ENCODE results near the gene SLC29A1.
A peak's percentile ranks its signal among the peaks of the same experiment; 100 is the strongest.

Gene SLC29A1

DNA sequence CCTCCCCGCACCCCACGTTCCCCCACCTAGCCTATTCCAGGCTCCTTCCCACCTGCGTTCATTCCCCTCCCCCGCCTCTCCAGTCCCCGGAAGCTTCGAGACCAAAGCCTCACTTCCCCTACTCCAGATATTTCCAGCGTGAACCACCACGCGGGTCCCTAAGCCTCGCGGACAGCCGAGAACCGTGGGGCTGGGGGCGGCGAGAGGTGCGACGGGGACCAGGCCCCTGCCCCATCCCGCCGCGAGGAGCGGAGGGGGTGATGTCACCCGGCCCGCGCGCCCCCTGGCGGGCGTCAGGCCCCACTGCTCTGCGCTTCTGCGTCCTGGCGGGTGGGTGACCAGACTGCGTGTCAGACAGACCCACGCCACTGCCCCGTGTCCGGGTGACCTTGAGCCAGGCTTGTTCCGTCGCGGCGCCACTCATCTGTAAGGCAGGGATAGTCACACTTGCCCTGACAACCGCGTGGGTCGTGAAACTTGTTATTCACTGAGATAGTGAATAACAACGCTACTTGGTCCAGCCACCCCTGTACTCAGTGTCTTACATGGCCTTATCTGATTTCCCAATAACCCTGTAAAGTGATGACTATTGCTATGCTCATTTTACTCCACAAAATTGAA lies 14.5 kb downstream of the SLC29A1 start:
- DNase-seq: peak; percentile 49 to 80

DNA sequence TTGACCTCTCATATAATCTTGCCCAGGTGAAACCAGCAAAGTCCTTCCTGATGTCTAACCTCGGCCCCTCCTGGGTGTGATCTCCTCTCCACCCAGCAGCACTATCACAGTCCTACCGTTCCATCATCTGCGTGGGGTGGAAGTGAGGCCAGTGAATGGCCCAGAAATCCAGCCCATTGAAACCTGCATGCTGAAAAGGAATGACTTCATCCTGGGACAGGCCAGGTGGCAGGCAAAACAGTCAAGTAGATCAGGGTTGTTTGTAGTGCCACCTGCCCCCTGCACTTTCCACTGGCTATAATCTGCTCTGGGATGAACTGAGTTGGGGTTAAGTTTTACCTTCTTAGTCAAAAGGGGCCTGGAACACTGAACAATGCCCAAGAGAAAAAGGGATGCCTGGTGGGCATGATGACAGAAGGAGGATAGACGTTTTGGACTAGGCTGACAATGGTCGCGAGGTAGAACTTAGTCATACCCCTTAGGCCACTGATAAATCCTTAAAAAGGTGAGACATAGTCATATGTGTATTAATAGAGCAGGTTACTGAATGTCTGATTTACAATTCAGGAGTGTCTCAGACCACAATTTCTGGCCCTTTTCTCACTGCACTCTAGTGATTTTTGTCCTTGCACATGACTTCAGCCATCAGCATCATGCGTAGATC lies 15.4 kb downstream of the SLC29A1 start:
- no peak for DNase-seq

DNA sequence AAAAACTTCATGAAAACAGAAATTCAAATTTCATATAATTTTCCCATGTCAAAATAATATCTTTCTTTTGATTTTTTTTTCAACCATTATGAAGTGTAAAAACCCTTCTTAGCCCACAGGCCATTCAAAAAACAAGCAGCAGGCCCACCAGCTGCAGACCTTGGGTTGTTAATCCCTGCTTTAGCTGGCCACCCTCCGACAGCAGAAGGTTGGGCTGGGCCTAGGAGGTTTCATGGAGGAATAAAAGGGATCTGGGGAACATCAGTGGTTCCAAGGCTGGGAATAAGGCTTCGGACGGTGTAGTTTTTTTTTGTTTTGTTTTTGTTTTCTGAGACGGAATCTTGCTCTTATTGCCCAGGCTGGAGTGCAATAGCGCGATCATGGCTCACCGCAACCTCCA lies 19.9 kb downstream of the SLC29A1 start:
- DNase-seq: no peak

DNA sequence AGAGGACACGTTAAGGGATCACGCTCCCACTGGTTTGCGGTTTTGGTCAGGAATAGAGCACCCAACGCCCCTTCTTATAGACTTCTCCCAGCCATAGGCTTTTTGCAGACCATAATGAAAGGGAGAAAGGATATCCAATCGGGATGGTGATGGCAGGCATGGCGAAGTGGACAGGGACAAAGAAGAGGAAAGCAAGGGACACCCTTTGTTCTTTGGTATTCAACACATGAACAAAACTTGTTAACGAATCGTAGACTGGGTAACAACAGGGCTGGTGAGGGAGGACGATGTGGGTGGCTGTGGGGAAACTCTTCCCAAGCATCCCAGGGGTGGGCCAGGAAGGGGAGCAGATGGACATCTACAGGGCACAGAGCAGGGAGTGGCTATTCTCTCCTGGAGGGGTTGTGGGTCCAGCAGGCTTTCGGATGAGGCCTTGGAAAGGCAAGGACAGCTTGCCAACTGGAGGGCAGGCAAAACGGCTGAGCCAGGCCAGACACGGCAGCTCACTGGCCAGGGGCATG lies 22.1 kb downstream of the SLC29A1 start:
- no peak for DNase-seq

DNA sequence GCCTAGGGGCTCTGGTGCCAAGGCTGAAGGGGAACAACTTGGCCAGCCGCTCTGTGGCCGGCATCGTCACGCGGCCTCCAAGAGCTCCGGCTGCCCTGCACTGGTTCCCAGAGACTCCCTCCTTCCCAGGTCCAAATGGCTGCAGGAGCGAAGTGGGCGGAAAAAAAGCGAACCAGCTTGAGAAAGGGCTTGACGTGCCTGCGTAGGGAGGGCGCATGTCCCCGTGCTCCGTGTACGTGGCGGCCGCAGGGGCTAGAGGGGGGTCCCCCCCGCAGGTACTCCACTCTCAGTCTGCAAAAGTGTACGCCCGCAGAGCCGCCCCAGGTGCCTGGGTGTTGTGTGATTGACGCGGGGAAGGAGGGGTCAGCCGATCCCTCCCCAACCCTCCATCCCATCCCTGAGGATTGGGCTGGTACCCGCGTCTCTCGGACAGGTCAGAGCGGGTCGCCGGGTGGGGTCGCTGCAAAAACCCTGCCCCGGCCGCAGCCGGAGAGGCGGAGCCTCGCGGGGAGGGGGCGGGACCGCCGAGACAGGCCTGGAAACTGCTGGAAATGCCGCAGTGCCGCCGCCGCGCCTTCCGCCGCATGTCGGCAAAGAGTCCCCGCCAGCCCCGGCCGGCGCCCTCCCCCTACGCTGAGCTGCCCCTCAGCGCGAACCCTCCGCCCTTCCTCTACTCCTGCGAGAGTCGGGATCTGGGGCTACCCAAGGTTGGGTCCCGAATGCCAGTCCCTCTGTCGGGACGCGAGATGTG lies 22.7 kb downstream of the SLC29A1 start:
- peak; percentile 40 to 75 for DNase-seq

DNA sequence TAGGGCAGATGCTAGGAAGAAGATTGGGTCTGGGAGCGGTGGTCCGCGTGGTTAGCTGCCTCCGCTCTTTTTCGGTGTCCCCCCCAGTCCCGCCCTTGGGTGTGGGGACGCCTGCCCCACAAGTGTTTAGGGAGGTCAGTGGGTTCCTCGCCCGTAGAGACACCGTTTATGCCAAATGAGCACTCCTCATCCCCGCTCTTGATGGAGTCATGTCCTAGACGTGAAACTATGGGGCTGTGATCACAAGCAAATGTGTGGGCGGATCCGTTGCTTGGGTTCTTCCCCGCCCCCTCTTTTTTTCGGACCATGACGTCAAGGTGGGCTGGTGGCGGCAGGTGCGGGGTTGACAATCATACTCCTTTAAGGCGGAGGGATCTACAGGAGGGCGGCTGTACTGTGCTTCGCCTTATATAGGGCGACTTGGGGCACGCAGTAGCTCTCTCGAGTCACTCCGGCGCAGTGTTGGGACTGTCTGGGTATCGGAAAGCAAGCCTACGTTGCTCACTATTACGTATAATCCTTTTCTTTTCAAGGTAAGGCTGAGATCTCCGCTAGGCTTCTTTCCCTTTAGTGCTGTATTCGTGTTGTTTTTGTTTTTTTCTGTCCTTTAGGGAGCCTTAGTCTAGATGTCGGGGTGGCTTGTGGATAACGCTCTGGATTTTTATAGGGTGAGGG lies 23.4 kb downstream of the SLC29A1 start, which contains the start of gene HSP90AB1:
Gene HSP90AB1 (plus strand): TSS at position 439 of the 675 bp plus-strand sequence. CDS start 1,529 bp downstream, outside the sequence.
- peak; percentile 90 to 96 for DNase-seq

DNA sequence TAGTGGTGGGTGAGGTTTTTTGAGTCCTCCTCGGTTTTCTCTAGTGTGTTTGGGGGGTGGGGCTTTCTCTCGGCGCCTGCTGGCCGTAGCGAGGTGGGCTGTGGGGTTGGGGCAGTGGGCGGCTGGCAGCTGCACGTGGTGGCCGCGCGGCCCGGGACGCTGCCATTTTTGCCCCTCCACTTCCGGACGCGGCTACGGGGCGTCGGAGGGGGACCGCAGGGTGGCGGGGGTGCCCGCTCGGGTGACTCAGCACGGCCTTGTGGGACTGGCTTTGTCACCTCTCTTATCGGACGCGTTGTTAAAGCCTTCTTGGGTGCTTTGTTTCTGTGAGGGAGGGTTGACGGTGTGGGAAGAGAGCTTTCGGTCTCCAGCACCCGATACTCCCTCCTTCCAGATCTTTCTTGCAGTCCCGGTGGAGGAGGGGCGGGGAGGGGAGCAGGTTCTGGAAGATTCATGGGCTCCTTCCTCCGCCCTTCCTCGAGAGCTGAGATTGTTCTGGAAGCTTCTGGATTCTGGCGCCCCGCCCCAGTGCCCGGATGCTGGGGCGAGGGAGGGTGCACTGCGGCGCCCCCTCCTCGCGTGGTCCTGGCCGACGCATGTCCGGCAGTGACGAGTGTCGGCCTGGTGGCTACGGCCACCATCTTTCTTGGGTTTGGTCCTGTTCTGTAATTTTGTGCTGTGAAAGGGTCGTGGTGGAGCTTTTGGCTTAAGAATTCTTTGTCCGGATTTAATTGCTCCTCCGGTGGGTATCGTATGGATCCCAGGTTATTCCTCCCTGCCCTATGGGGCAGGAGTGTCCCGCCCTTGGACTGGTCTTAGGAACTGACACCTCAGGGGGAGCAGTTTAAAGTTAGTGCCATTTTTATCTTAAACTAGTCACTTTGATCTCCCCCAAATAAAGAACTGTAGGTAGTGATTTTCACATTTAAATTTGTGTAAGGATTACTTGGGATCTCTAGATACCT lies 24.2 kb downstream of the SLC29A1 start:
- peak in 1 of 2 experiments; percentile 61 for DNase-seq

DNA sequence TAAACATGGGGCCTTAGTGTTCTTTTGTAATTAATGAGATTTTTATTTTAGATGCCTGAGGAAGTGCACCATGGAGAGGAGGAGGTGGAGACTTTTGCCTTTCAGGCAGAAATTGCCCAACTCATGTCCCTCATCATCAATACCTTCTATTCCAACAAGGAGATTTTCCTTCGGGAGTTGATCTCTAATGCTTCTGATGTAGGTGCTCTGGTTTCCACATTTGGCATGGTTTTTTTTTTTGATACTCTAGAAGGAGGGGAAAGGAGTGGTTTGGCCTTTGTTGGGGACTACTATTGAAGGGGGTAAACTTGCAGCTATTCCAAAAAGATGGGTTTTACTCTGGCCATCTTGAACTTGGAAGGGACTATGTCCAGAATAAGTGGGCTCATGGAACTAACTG lies 25.2 kb downstream of the SLC29A1 start:
- DNase-seq: no peak

DNA sequence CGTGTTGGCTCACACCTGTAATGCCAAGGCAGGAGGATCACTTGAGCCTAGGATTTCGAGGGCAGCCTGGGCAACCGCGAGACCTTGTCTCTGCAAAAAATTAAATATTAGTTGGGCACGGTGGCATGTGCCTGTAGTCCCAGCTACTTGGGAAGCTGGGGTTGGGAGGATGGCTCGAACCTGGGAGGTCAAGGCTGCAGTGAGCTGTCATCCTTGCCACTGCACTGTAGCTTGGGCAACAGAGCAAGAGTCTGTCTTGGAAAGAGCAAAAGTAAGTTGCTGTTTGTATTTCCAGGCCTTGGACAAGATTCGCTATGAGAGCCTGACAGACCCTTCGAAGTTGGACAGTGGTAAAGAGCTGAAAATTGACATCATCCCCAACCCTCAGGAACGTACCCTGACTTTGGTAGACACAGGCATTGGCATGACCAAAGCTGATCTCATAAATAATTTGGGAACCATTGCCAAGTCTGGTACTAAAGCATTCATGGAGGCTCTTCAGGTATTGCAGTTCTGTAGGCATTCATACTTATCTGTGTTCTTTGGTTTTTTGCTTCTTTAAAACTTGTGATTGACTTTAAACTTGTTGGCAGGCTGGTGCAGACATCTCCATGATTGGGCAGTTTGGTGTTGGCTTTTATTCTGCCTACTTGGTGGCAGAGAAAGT lies 25.8 kb downstream of the SLC29A1 start:
- no peak for DNase-seq

DNA sequence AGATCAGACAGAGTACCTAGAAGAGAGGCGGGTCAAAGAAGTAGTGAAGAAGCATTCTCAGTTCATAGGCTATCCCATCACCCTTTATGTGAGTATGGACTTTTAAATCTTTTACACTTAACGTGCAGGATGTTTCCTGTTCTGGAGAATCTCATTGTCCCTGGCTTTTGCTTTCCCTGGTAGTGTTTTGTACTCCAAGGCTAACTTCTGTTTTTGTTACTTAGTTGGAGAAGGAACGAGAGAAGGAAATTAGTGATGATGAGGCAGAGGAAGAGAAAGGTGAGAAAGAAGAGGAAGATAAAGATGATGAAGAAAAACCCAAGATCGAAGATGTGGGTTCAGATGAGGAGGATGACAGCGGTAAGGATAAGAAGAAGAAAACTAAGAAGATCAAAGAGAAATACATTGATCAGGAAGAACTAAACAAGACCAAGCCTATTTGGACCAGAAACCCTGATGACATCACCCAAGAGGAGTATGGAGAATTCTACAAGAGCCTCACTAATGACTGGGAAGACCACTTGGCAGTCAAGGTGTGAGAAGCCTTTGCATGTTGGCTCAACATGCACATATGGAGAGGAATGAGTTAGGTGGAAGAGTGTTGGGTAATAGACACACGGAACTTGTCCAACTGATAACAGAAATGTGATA lies 26.8 kb downstream of the SLC29A1 start:
- no peak for DNase-seq

DNA sequence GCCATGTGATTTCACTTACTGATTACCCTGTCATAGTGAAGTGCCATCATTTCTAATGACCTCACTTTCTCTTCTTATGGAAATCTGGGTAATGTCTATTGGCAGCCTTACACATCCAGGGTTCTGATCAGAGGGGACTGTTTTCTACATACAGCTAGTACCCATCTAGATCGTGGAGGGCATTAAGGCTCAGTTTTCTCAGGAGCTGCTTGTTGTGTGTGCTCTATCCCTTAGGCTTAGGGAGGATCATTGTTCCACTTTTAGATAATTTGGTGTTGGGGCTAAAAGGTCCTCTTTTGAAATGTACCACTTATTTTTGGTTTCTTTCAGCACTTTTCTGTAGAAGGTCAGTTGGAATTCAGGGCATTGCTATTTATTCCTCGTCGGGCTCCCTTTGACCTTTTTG lies 27.3 kb downstream of the SLC29A1 start:
- DNase-seq: no peak

DNA sequence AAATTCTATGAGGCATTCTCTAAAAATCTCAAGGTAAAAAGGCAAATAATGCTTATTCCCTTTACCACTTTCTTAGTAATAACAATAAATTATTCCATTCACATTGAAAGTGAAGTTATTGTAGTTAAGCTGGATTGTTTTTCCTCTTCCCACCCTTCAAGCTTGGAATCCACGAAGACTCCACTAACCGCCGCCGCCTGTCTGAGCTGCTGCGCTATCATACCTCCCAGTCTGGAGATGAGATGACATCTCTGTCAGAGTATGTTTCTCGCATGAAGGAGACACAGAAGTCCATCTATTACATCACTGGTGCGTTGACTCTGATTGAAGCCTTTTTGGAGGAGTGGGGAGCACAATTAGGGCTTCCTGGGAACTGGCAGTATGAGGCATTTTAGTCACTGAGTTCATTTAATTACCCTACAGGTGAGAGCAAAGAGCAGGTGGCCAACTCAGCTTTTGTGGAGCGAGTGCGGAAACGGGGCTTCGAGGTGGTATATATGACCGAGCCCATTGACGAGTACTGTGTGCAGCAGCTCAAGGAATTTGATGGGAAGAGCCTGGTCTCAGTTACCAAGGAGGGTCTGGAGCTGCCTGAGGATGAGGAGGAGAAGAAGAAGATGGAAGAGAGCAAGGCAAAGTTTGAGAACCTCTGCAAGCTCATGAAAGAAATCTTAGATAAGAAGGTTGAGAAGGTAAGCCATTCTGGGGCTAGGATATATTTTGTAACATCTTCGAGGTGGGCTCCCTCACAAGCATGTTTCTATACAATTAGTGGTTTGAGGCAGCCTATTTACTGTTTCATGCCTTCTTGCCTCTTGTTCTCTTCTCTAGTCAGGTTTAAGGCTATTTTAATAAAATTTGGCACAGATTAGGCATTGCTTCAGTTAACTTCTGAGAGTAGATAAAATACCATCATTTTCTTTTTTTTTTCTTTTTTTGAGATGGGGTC lies 28.5 kb downstream of the SLC29A1 start:
- DNase-seq: no peak

DNA sequence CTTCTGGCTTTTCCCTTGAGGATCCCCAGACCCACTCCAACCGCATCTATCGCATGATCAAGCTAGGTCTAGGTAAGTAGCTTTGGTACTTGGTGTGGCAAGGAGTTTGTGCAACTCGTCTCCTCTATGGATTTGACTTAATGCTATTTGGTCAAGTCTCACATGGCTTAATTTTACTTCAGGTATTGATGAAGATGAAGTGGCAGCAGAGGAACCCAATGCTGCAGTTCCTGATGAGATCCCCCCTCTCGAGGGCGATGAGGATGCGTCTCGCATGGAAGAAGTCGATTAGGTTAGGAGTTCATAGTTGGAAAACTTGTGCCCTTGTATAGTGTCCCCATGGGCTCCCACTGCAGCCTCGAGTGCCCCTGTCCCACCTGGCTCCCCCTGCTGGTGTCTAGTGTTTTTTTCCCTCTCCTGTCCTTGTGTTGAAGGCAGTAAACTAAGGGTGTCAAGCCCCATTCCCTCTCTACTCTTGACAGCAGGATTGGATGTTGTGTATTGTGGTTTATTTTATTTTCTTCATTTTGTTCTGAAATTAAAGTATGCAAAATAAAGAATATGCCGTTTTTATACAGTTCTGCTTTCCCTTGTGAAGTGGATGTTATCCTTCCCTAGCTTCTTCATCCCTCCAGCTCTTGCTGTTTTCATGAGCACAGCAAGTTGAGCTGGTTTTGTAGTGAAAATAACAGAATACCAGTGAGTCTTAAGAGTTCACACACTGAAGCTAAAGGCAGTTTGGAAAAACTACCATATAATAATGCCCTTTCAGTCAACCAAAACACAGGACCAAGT lies 30.1 kb downstream of the SLC29A1 start:
- peak; percentile 22 to 28 for DNase-seq

DNA sequence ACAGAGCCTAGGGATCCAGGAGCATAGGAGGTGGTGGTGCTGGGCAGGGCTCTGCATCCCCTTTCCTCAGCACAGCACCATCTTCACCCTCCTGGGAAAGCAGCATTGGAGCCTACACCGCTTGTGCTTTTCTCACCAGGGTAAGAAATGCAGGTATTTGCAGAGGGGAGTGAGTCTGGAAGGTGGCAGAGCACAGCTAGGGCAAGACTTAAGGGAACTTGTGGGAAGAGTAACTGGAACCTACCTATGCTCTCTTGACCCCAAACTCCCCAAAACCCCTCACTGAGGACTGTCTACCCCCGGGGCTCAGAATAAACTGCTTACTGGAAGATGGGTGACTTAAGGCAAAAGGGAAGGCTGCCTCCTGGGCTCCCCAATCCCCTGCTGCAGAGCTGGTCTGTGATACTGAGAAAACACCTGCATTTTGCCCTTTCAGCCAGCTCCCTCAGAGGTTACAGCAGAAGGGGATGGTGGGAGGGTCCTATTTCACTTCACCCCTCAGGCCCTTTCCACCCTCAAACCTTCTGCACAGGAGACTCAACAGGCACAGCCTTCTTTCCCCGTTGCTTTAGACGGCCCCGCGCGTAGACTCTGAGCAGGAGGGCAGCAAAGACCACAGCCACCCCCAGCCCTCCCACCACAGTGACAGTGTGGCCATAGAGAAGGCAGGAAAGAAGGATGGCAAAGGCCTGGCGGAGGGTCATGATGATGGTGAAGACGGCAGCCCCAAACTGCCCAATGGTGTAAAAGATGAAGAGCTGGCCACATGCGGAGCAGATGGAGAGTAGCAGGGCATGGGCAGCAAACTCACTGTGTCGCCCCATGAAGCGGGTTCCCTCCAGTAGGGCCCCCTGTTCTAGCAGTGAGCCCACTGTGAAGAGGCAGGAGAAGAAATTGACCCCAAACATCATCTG lies 31.1 kb downstream of the SLC29A1 start:
- DNase-seq: no peak

DNA sequence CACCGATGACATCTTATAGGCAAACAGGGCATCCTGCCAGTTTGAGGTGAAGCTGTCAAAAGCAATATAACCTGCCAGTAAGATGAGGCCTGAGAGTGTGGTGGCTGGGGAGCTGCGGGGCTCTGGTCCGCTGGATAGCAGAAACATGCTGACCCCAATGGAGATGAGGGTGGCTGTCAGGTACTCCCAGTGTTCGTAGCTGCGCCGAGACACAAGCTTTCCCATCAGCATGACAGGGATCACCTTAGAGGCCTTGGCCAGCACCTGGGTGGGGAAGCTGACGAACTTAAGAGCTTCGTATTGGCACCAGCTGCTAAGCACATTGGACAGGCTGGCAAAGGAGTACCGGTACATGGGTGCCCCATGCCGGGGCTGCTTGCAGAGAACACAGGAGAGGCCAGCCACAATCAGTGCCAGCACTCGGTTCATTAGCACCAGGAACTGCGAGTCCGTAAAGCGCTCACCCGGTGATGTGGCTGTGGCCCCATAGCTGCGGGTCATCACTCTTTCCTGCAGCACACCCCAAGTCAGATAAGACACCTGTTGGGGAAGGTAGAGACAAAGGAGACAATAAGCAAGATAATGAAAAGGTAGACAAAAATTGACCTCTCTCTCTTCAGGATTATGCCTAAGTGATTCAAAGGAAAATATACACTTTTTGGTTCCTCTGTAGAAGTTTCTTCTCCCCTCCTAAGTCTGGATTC lies 31.9 kb downstream of the SLC29A1 start:
- DNase-seq: no peak

DNA sequence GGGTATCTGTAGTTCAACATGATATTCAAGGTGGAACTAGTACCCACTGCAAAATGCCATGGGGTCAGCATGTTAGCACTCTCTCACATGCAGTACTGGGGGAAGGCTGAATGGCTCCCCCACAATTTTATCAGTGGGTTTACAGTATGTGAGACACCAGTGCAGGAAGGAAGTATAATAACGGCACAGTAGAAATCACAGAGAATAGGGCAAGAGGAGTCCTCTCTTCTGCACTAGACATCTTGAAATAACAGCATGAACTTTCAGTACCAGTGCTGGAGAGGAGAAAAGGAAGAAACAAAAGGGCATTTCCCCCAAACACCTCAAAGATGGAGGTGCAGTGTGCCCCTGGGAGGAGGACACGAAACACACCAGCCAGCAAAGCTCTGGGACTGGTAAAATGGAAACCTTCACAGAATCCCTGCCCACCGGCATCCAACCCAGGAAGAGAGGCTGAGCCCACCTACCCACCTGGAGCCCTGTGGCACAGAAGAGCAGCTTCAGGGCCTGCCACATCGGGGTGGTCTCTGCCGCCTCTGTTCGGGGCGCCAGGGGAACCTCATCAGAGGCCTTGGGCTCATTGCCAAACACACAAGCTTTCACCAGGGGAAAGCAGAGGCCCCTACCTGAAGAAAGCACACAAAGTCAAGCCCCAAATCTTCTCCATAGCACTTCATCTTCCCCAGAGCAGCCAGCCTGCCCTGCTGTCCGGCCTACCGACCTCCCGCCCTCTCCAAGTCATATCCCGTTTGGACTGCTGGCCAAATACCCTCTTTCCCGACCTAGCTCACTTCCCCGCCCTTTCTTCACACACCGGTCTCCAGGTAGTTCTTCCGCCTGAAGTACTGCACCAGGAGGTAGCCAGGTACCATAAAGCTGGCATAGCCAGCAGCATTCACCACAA lies 32.7 kb downstream of the SLC29A1 start:
- DNase-seq: peak in 1 of 2 experiments; percentile 22

All from NCI-H446 (cell line).